A549 (cell line): Measurements from ENCODE around the gene SHC1.

Experiments used
- MAFK ChIP-seq: fragments of 450-650 bp; IDR thresholded peaks from 2 replicates; pipeline ENCODE4 v1.6.1; 2014; ENCODE audit not compliant: partially characterized antibody
- NFE2L2 ChIP-seq: fragments of 150-350 bp; conservative IDR thresholded peaks from 2 replicates; pipeline ENCODE4 v1.6.1; 2014; ENCODE audit warnings: low read length
- POLR2A ChIP-seq: IDR thresholded peaks from 2 replicates; pipeline ENCODE4 v1.6.1; 2012; ENCODE audit warnings: mild to moderate bottlenecking, low read length
- RCOR1 ChIP-seq: fragments of 150-350 bp; IDR thresholded peaks from 2 replicates; pipeline ENCODE4 v1.6.1; 2014; ENCODE audit warnings: antibody characterized with exemption, low read length, low read depth

DNA sequence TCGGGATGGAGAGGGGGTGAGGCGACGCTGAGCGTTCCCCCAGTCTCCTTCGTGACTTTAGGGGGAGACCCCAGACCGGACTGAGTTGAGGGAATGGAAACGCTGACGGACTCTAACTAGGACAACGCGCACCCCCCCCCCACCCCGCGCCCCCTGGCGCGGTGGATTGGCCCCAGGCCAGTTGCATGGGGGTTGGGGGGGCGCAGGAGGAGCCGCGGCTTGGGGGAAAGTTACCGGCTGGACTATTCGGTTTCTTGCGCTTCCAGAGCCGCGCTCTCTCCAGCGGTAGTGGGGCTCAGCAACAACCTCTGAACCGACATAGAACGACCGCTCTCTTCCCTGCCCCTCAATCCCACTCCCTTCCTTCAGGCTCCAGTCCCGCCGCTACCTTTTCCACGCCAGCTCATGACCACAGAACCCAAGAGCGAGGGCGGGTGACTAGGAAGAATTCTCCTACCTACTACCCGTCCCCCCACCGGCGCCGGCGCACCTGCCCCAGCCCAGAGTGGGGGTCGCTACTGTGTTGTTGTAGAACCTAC lies 32.7 kb upstream of the SHC1 start:
- TF ChIP-seq MAFK, result no peak
- no peak; the same call in 1 of the 2 replicates for TF ChIP-seq POLR2A
- TF ChIP-seq RCOR1, result no peak
- no peak for TF ChIP-seq NFE2L2
